HG02943 (cell line): ENCODE results near the gene ANAPC1.
"Not testable (repeated sequence)": the region's sequence is repeated elsewhere in the genome, so short reads cannot be mapped to it uniquely, and the experiment has no call there.

Experiments used
- ATAC-seq: cut with Tn5 transposase; IDR thresholded peaks from one replicate; pipeline ENCODE4 v1.9.1; 2021; ENCODE audit warnings: mild to moderate bottlenecking, low read depth, moderate library complexity; ENCODE audit not compliant: unreplicated experiment

Gene ANAPC1

DNA sequence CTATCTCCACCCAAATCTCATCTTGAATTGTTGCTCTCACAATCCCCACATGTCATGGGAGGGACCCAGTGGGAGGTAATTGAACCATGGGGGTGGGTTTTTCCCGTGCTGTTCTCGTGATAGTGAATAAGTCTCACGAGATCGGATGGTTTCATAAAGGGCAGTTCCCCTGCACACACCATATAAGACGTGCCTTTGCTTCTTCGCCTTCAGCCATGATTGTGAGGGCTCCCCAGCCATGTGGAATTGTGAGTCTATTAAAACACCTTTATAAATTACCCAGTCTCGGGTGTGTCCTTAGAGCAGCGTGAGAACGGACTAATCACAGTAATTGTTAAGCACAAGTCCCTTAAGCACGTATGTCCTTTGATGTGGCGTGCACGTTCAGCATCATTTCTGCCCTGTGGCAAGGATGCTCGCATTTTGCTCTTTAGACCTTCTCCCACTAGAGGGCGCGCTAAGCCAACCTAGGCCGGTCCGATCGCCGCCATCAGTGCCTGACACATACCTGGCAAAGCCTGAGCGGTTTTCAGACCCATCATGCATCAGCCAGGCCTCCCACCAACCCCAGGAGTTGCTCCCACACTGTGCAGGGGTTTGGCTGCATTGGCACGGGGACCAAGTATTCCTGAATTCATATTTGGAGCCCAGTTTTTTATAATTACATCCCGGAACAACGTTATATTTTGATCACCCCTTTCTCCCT lies 136.4 kb downstream of the ANAPC1 start:
- ATAC-seq: not testable (repeated sequence)

GRCh38 chr2:111744751-111745150 lies 139.2 kb downstream of the ANAPC1 start:
- not testable (repeated sequence) for ATAC-seq

DNA sequence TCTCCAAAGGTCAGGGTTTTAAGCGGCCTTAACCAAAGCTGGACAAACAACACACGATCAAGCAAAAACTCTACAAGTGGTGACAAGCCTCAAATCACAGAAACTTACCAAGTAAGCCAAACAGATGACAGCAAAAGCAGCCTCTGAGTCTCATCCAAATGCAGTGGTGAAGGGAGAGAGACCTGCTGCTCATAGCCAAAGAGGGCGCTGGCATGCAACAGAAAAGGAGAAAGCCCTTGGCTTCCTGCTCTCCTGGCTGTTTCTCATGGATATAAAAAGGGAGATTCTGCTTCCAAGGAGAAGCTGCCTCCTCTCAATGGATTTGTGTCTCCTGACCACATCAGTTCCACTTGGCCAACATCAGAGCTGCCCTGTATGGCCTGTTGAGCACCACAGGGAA lies 142.5 kb downstream of the ANAPC1 start:
- not testable (repeated sequence) for ATAC-seq

DNA sequence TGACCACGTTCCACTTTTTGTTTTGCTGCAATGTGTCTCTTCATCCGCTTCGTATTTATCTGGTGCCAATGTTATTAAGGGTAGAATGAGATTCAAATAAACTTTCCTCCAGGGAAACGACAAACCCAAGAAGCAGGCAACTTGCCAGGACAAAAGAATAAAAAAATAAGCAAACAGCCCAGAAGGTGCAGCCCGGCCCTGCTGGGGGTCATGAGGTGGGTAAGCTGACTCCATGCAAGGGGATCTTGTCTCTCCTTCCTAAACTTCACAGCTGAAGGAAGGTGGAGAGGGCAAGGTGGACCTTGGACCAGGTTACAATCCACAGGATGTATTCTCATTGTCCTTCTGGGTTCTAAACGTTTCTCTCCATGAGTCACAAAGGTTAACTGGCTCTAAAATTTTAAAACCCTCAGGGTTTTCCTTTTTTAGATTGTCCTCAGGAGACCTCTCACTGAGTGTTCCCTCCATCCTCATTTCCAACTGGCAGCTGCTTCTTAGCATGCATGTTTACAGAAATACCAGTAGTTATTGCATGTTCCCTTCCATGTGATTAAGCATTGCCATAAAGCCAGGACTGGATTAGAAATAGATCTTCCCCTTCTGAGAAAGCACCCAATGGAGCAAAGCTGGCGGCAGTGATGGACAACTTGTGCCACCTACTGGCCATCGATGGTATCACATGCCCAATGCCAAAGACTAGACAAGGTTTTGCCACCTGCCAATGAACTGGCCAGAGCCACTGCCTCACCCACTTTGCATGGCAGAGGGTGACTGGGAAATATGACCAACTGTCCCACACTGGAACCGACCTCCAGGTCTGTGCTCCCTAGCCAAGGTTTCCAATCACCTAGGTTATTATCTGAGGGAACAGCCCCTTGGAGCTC lies 147.9 kb downstream of the ANAPC1 start:
- not testable (repeated sequence) for ATAC-seq

DNA sequence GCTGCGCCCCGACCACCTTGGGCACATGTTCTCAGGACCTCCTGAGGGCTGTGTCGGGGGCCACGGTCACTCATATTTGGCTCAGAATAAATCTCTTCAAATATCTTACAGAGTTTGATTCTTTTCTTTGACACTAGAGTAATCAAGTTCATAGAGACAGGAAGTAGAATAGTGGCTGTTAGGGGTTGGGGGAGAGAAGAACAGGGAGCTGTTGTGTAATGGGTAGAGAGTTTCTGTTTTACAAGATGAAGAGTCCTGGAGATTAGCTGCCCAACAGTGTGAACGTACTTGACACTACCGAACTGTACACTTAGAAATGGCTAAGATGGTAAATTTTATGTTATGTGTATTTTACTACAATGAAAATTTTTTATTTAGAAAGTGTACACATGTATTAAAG lies 148.6 kb downstream of the ANAPC1 start:
- ATAC-seq: not testable (repeated sequence)

DNA sequence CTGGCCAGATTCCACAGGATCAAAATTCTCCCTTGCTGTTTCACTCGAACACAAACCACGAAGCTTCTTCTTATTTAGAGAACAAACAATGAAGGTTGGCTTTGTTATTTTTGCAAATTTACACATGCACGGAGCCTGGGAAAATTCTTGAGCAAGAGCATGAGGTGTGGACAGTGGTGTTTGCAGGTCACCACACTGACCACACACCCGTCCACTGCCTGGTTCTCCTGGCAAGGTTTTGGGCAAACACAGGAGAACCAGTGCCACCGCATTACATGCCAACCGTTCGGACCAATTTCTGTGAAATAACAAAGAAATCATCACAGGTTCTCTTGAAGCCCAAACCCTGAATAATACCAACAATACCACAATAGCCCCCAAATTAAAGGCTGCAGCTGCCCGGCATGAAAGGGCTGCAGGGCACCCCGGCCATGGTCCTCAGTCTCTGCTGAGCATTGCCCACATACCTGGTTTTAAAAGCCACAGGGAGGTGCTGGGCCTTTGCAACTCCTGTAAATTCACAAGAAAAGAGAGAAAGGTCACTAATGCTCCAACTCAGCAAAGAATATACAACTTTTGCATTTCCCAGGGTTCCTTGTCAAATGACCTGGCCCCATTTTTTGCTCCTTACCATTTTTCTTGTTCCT lies 154.1 kb downstream of the ANAPC1 start:
- not testable (repeated sequence) for ATAC-seq

DNA sequence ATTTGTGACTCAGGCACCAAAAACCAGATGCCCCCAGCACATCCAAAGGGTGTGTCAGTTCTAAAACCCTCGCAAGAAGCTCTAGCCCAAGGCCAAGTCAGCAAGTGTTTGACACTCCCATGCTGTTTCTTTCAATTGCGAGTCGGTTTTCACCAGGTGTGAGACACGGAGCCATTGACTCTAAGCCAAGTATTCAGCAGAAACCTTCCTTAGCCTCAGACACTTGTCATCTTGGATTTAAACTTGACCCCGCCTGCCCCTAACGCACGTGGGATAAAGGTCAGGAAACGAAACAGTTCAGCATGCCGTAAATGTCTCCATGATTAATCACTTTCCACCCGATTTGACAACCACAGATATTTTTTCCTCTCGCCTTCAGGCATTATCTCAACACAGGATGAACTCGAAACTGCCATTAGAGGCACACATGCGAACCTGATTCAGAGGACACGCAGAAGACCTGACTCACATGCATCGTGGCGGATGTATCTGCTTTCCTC lies 156.3 kb downstream of the ANAPC1 start:
- not testable (repeated sequence) for ATAC-seq

DNA sequence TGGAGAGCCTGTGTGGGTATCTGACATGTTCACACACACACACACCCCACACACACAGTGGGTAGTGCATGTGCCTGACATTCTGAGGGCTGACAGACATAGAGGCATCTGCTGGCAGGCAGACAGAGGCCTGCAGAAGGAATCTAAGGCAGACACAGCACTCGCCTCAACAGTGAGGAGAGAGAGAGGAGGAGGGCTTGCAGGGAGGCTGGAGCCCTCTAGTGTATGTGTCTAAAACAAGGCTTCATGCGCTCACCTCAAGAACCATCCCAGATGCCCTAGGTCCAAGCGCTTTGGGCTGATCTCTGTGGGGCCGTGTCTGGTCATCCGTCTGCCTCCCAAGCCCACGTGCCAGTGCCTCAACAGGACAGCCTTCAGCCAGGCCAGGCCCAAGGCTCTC lies 158.3 kb downstream of the ANAPC1 start:
- not testable (repeated sequence) for ATAC-seq

DNA sequence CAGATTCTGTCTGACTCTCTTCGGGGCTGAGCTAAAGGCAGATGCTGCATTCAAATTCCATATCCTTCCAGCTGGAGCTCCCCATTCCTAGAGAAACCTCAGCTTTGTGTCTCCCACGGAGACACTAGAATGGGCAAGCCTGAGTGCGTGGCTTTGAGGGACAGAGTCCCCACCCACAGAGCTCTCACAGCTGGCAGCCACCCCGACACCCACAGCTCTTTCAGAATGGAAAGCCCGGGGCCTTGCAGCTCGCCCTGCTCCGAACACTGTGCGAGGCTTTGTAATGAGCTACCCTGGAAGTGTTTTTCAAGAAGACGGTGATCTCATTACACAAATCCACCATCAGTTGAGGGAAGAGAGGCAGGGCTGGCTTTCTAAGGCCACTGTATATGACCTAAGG lies 164.4 kb downstream of the ANAPC1 start:
- ATAC-seq: not testable (repeated sequence)
